Ecto neural progenitor cell (in vitro differentiated cells): Measurements from ENCODE around the gene UCN.

ENCODE experiments used
- DNase-seq: peaks from one replicate; pipeline ENCODE4 v3.0.0-alpha.2; 2018; ENCODE audit warnings: low spot score

Gene UCN

DNA sequence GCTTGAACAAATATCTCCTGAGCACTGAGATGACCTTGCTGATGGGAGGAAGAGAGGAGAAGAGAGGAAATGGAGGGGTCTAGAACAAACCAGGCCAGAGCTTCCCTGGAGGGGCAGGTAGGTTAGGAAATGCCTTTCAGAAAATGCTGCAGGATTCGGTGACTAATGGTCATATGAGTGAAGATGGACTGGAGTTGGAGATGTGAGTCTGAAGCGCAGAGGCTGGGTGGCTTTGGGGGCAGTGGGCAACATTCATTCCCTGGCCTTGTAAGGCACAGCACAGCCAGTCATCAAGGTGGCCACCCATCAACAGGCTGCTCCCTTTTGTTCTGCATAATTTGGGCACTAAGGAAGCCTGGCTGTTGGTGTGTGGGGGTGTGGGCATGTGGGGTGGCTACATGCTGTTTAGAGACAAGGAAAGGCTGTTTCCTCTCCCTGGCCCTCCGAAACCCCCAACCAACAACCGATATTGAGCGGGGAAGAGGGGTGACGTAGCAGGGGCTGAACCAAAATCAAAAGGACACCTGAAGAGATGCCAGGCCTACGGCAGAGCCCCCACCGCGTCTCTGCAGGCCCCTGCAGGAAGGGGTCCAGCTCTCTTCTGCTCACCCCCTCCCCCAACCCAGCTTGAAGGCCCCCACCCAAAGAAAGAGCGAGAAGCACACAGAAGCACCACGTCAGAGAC is 46.9 kb downstream of the UCN start:
- DNase-seq: no peak

DNA sequence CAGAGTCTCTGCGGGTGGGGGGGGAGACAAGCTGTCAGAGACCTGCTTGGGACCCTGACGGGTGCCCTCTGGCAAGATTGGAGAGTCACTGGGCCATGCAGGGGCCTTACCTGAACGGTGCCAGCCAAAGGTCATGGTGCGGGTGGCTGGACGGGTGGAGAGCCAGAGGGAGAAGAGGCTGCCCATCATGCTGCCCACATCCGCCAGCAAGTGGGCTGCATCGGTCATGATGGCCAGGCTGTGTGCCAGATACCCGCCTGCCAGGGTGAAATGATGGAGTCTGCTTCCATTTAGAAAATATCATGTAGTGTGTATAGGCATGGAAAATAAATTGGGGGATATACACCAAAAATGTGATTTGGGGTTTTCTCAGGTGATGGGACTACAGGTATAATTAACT is 50.2 kb downstream of the UCN start:
- DNase-seq: no peak
